ENCODE results near the gene ATP8B4. TPM values are rescaled to one million over a fixed set of nuclear protein-coding genes. Genes with fewer than 3 reads are reported as not detected.

The ATP8B4 gene
- polyA plus RNA-seq, 3 donors = 6.1 to 9.6 (median 6.8) TPM

DNA sequence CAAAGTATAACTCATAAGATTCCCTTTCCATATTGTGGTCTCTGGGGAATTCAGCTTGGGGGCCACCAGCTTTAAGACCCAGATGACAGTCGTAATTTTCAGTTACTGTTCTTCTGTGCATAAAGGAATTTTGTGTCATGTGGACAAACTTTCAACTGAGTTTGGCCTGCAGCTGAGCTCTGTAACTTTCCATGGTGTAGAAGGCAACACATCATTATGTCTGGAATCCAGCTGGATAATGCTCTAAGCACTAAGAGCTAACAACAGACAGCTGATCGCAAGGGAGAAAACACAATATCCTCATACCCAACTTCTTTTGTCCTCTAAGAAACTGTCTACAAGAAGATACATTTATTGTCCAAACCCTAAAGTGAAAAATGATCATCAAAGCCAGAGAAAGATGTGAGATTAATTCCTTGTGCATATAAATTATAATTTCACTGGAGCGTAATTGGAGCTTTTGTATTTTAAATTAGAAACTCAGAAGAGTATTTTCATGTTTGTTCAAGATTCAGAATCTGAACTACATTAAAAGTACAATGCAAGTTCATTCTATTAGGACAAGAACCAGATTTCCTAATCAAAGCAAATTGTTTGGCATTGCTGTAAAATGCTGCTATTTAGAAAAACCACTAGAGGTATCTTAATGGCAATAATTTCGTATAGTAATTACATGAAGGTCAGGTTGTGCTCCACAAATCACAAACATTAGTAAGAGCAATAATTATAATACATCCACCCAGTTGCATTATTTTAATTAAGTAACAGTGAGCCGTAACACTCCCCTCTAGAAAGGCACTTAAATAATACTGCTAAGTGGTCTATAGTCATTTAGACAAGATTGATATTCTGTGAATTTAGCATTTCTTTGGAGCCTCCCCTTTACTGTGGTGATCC, 218.8 kb downstream of the ATP8B4 start:
- Histone ChIP-seq H3K4me1 (ENCODE audit: control insufficient read depth in 1 of 2, insufficient read depth in 2 of 2, low read length in 2 of 2) (no peaks in the 10 kb centered on the region), H3K79me2 (ENCODE audit: insufficient read depth, low read length) (peaks cover 4% of the 10 kb centered on the region), H3K36me3 (replicated peaks in 1 of 2; ENCODE audit: control insufficient read depth in 1 of 2, insufficient read depth in 2 of 2, low read length in 2 of 2) (peaks cover 60 to 97% of the 10 kb centered on the region in 2 donors), H3K27ac (ENCODE audit: low read depth in 1 of 2, low read length in 2 of 2) (peak overlapping the region in 1 of 2 donors; percentile 30), H3K4me2 (replicated peaks; ENCODE audit: extremely low read depth, low read length, poor library complexity, severe bottlenecking) (no peak overlapping the region), H3K27me3 (ENCODE audit: control insufficient read depth in 2 of 2, insufficient read depth in 2 of 2, low read length in 2 of 2) (no peaks in the 10 kb centered on the region), H3K4me3 (replicated peaks in 1 of 3; ENCODE audit: low read depth in 2 of 3, low read length in 3 of 3) (no peak overlapping the region), H2AFZ (ENCODE audit: insufficient read depth, low read depth, low read length, poor library complexity, severe bottlenecking) (no peak overlapping the region), H4K20me1 (ENCODE audit: insufficient read depth, low read length) (no peaks in the 10 kb centered on the region), H3K9me3 (replicated peaks in 1 of 2; ENCODE audit: control insufficient read depth in 1 of 2, insufficient read depth in 1 of 2, low read length in 2 of 2) (no peaks in the 10 kb centered on the region), H3K9ac (ENCODE audit: insufficient read depth, low read length, poor library complexity, severe bottlenecking) (no peak overlapping the region)
- WGBS (ENCODE audit: insufficient coverage) = no CpG with 5 or more reads among the region's 5 CpGs
- no peak overlapping the region for H3K4me3 Mint-ChIP-seq
- no peak for DNase-seq
- no peaks in the 10 kb centered on the region for H3K4me1 Mint-ChIP-seq
- no peak overlapping the region for H3K27ac Mint-ChIP-seq
- intact Hi-C loops (cut with micrococcal nuclease) = no loop called here
- H3K9me3 Mint-ChIP-seq = no peaks in the 10 kb centered on the region
- no peak for TF ChIP-seq CTCF (IDR thresholded peaks at IDR 0.05)
- H3K27me3 Mint-ChIP-seq (ENCODE audit: low read depth in 3 of 3) = no peaks in the 10 kb centered on the region
- H3K36me3 Mint-ChIP-seq = peaks cover 44 to 78% of the 10 kb centered on the region in 2 donors

DNA sequence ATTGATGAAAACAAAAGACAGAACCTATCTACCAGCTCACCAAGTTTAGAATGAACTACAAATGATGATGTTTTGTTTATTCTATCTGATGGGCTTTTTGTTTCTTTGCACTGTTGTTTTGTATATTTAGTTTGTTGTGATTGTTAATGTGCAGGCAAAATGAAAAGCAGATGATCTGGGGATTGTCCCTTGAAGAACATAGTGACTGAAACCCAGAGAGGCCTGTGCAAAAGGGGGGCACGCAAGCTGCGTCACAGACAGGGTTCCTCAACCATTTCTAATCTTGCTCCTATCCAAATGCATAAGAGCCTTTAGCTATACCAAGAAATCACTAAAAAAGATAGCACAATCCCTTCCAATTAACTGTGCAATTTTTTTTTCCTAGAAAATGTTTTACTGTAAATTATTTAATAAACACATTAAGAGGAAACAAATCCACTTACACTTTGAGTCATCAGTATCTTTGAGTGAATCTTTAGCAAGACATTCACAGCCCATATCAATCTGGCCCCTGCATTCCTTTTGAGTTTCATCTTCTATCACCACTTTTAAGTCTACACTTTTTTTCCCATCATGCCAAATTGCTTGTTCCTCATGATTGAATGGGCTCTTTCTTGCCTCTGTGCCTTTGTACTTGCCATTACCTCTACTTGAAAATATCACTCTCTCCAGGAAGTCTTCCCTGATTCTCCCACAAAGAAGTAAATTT, 220.3 kb downstream of the ATP8B4 start:
- Histone ChIP-seq H3K27ac (ENCODE audit: low read depth in 1 of 2, low read length in 2 of 2) (peak overlapping the region in 1 of 2 donors; percentile 42), H2AFZ (ENCODE audit: insufficient read depth, low read depth, low read length, poor library complexity, severe bottlenecking) (no peak overlapping the region), H3K79me2 (ENCODE audit: insufficient read depth, low read length) (peaks cover 4% of the 10 kb centered on the region), H3K4me1 (ENCODE audit: control insufficient read depth in 1 of 2, insufficient read depth in 2 of 2, low read length in 2 of 2) (no peaks in the 10 kb centered on the region), H3K4me3 (replicated peaks in 1 of 3; ENCODE audit: low read depth in 2 of 3, low read length in 3 of 3) (no peak overlapping the region), H3K9me3 (replicated peaks in 1 of 2; ENCODE audit: control insufficient read depth in 1 of 2, insufficient read depth in 1 of 2, low read length in 2 of 2) (no peaks in the 10 kb centered on the region), H3K4me2 (replicated peaks; ENCODE audit: extremely low read depth, low read length, poor library complexity, severe bottlenecking) (no peak overlapping the region), H3K27me3 (ENCODE audit: control insufficient read depth in 2 of 2, insufficient read depth in 2 of 2, low read length in 2 of 2) (no peaks in the 10 kb centered on the region), H3K36me3 (replicated peaks in 1 of 2; ENCODE audit: control insufficient read depth in 1 of 2, insufficient read depth in 2 of 2, low read length in 2 of 2) (peaks cover 63 to 97% of the 10 kb centered on the region in 2 donors), H4K20me1 (ENCODE audit: insufficient read depth, low read length) (no peaks in the 10 kb centered on the region), H3K9ac (ENCODE audit: insufficient read depth, low read length, poor library complexity, severe bottlenecking) (no peak overlapping the region)
- peaks cover 45 to 83% of the 10 kb centered on the region in 2 donors for H3K36me3 Mint-ChIP-seq
- WGBS (ENCODE audit: insufficient coverage) = 100% methylated on average over 1 of the region's 2 CpGs
- no peak for TF ChIP-seq CTCF (IDR thresholded peaks at IDR 0.05)
- no peak overlapping the region for H3K4me3 Mint-ChIP-seq
- no peak for DNase-seq
- H3K9me3 Mint-ChIP-seq = no peaks in the 10 kb centered on the region
- H3K4me1 Mint-ChIP-seq = no peaks in the 10 kb centered on the region
- intact Hi-C loops (cut with micrococcal nuclease) = no loop called here
- H3K27me3 Mint-ChIP-seq (ENCODE audit: low read depth in 3 of 3) = no peaks in the 10 kb centered on the region
- H3K27ac Mint-ChIP-seq = peak overlapping the region in 2 of 7 donors; percentile 1 to 27

All from CD14-positive monocyte (primary cell).